ENCODE measurements around the gene CUEDC1. TPM values are rescaled to one million over a fixed set of nuclear protein-coding genes. Genes with fewer than 3 reads are reported as not detected.

CUEDC1 gene
- total RNA-seq, 1 experiment from 2014 or later, result 61.4 TPM

GRCh38 chr17:57872536-57872935, 82.7 kb downstream of the CUEDC1 start:
- H3K36me3 ChIP-seq (ENCODE audit: low read depth), result no peaks in the 10 kb centered on the region
- no peaks in the 10 kb centered on the region for H4K20me1 ChIP-seq (ENCODE audit: insufficient read depth)
- CTCF ChIA-PET, result interaction anchor here (0.5 kb wide), 1 partner anchor 11 kb away, joined by 4 read pairs; no protein-coding TSS in a partner anchor
- H3K27me3 ChIP-seq (ENCODE audit: insufficient read depth, low read depth), result no peaks in the 10 kb centered on the region
- no peak for DNase-seq
- no peaks in the 10 kb centered on the region for H3K9me2 ChIP-seq (ENCODE audit: insufficient read depth)
- H3K4me3 ChIP-seq, result no peak overlapping the region
- no peaks in the 10 kb centered on the region for H3K9me3 ChIP-seq (ENCODE audit: insufficient read depth, low read depth)
- no peaks in the 10 kb centered on the region for H3K79me2 ChIP-seq (ENCODE audit: low read depth)
- no peak overlapping the region for H2AFZ ChIP-seq
- POLR2A ChIA-PET (ENCODE audit: unreplicated experiment), result no interaction called here
- intact Hi-C loops (cut with micrococcal nuclease; ENCODE audit: unreplicated experiment), result no loop called here
- TF ChIP-seq CTCF (conservative IDR thresholded peaks at IDR 0.05), result no peak
- no peak for TF ChIP-seq EZH2 (IDR thresholded peaks at IDR 0.05; ENCODE audit: low read depth)
- peaks cover 4% of the 10 kb centered on the region; the same call in 1 of the 2 replicates for H3F3A ChIP-seq (ENCODE audit: insufficient read depth, low read depth)
- no peak overlapping the region for H3K4me2 ChIP-seq
- BruUV-seq (replicated peaks), result no TSS peak
- H3K4me1 ChIP-seq (replicated peaks; ENCODE audit: insufficient read depth), result peaks cover 44% of the 10 kb centered on the region
- no peak overlapping the region for H3K27ac ChIP-seq

- H3K36me3 ChIP-seq (ENCODE audit: low read depth), result no peaks in the 10 kb centered on the region
- CTCF ChIA-PET, result interaction anchor here (0.5 kb wide), 1 partner anchor 10 kb away, joined by 4 read pairs; no protein-coding TSS in a partner anchor
- H3K9me2 ChIP-seq (ENCODE audit: insufficient read depth), result no peaks in the 10 kb centered on the region
Observed at GRCh38 chr17:57871863-57872262, 83.3 kb downstream of the CUEDC1 start.

GRCh38 chr17:57871155-57871554, 84.1 kb downstream of the CUEDC1 start:
- Histone ChIP-seq H2AFZ (no peak overlapping the region), H3K9me2 (ENCODE audit: insufficient read depth) (no peaks in the 10 kb centered on the region), H3K79me2 (ENCODE audit: low read depth) (no peaks in the 10 kb centered on the region), H3K36me3 (ENCODE audit: low read depth) (no peaks in the 10 kb centered on the region), H3K9me3 (ENCODE audit: insufficient read depth, low read depth) (no peaks in the 10 kb centered on the region), H3F3A (ENCODE audit: insufficient read depth, low read depth) (peaks cover 5% of the 10 kb centered on the region; the same call in 1 of the 2 replicates), H3K4me1 (replicated peaks; ENCODE audit: insufficient read depth) (peaks cover 33% of the 10 kb centered on the region), H3K4me2 (no peak overlapping the region), H3K27me3 (ENCODE audit: insufficient read depth, low read depth) (no peaks in the 10 kb centered on the region), H3K27ac (no peak overlapping the region), H4K20me1 (ENCODE audit: insufficient read depth) (no peaks in the 10 kb centered on the region), H3K4me3 (no peak overlapping the region)
- no peak for TF ChIP-seq EZH2 (IDR thresholded peaks at IDR 0.05; ENCODE audit: low read depth)
- TF ChIP-seq CTCF (conservative IDR thresholded peaks at IDR 0.05), result no peak
- POLR2A ChIA-PET (ENCODE audit: unreplicated experiment), result no interaction called here
- CTCF ChIA-PET, result no interaction called here
- no TSS peak for BruUV-seq (replicated peaks)
- no peak for DNase-seq
- intact Hi-C loops (cut with micrococcal nuclease; ENCODE audit: unreplicated experiment), result no loop called here

More at GRCh38 chr17:57871863-57872262, 83.3 kb downstream of the CUEDC1 start:
- peaks cover 40% of the 10 kb centered on the region for H3K4me1 ChIP-seq (replicated peaks; ENCODE audit: insufficient read depth)
- H3K9me3 ChIP-seq (ENCODE audit: insufficient read depth, low read depth), result no peaks in the 10 kb centered on the region
- H3K27me3 ChIP-seq (ENCODE audit: insufficient read depth, low read depth), result no peaks in the 10 kb centered on the region
- no peak for DNase-seq
- no peak for TF ChIP-seq CTCF (conservative IDR thresholded peaks at IDR 0.05)
- TF ChIP-seq EZH2 (IDR thresholded peaks at IDR 0.05; ENCODE audit: low read depth), result no peak
- no peak overlapping the region for H2AFZ ChIP-seq
- H3K27ac ChIP-seq, result no peak overlapping the region
- POLR2A ChIA-PET (ENCODE audit: unreplicated experiment), result no interaction called here
- no peak overlapping the region for H3K4me3 ChIP-seq
- no peak overlapping the region for H3K4me2 ChIP-seq
- H4K20me1 ChIP-seq (ENCODE audit: insufficient read depth), result no peaks in the 10 kb centered on the region
- no peaks in the 10 kb centered on the region for H3K79me2 ChIP-seq (ENCODE audit: low read depth)
- peaks cover 5% of the 10 kb centered on the region; the same call in 1 of the 2 replicates for H3F3A ChIP-seq (ENCODE audit: insufficient read depth, low read depth)
- intact Hi-C loops (cut with micrococcal nuclease; ENCODE audit: unreplicated experiment), result no loop called here
- no TSS peak for BruUV-seq (replicated peaks)

Measured in PC-9 (cell line).